Fibroblast of lung (primary cell): ENCODE measurements around the gene DIS3L.

ENCODE experiments used
- CTCF ChIP-seq, 2 donors: IDR thresholded peaks in 1 of 2; conservative IDR thresholded peaks in 1 of 2; 1 replicate in 1 of 2; 2 replicates in 1 of 2; pipeline ENCODE4 v1.5.1; 2011 to 2012; ENCODE audit warnings: low read length in 2 of 2, control low read depth in 1 of 2, inconsistent platforms in 1 of 2, low read depth in 1 of 2, mild to moderate bottlenecking in 1 of 2
- EZH2 ChIP-seq: IDR thresholded peaks from 2 replicates; pipeline ENCODE4 v1.5.1; 2012; ENCODE audit warnings: low read length, control low read depth, mild to moderate bottlenecking; ENCODE audit errors: missing control alignments

GRCh38 chr15:66364944-66365528 lies 71.7 kb downstream of the DIS3L start:
- TF ChIP-seq CTCF (conservative IDR thresholded peaks at IDR 0.05 in 1 of 2, IDR thresholded peaks at IDR 0.05 in 1 of 2; ENCODE audit: low read depth in 1 of 2, low read length in 2 of 2) (no peak), EZH2 (no peak)
